GM12865 (cell line): ENCODE results near the gene FBXO8.

ENCODE experiments used
- DNase-seq: peaks from one replicate; pipeline ENCODE4 v3.0.0; 2010; ENCODE audit warnings: low read depth
- H3K4me3 ChIP-seq: 2 replicates; pipeline ENCODE4 v1.5.1; 2011; ENCODE audit warnings: mild to moderate bottlenecking, low read depth, low read length, control low read depth
- CTCF ChIP-seq: IDR thresholded peaks from 2 replicates; pipeline ENCODE4 v1.5.1; 2011; ENCODE audit warnings: low read length, control low read depth, low read depth, inconsistent platforms; ENCODE audit not compliant: insufficient read depth; ENCODE audit errors: missing control alignments

Gene FBXO8

GRCh38 chr4:174286870-174287269 lies 3.4 kb upstream of the FBXO8 start:
- no peak for TF ChIP-seq CTCF
- no peak overlapping the region for H3K4me3 ChIP-seq
- DNase-seq: no peak

- no peak for TF ChIP-seq CTCF
- no peak for DNase-seq
Measured at GRCh38 chr4:174284487-174284886, 1.0 kb upstream of the FBXO8 start.

GRCh38 chr4:174282836-174283506 lies 496 bp downstream of the FBXO8 start:
- peak overlapping the region; percentile 84 for H3K4me3 ChIP-seq
- peak; percentile 94 for DNase-seq
- no peak for TF ChIP-seq CTCF

More at GRCh38 chr4:174284487-174284886, 1.0 kb upstream of the FBXO8 start:
- peak overlapping the region; percentile 84 for H3K4me3 ChIP-seq

- peak overlapping the region; percentile 84 for H3K4me3 ChIP-seq
- no peak for DNase-seq
- TF ChIP-seq CTCF: no peak
Measured at GRCh38 chr4:174281901-174282300, 1.6 kb downstream of the FBXO8 start.

- no peak for TF ChIP-seq CTCF
- no peak overlapping the region for H3K4me3 ChIP-seq
- no peak for DNase-seq
Measured at GRCh38 chr4:174281182-174281737, 2.2 kb downstream of the FBXO8 start.

- H3K4me3 ChIP-seq: no peak overlapping the region
- no peak for DNase-seq
- TF ChIP-seq CTCF: no peak
Measured at GRCh38 chr4:174279433-174280155, 3.9 kb downstream of the FBXO8 start.
